GF-D8 (cell line): Measurements from ENCODE around the gene UGT8.

Experiments
- DNase-seq: peaks from one replicate; lab custom pipeline; 2025; lab: John Stamatoyannopoulos, UW

The UGT8 gene

DNA sequence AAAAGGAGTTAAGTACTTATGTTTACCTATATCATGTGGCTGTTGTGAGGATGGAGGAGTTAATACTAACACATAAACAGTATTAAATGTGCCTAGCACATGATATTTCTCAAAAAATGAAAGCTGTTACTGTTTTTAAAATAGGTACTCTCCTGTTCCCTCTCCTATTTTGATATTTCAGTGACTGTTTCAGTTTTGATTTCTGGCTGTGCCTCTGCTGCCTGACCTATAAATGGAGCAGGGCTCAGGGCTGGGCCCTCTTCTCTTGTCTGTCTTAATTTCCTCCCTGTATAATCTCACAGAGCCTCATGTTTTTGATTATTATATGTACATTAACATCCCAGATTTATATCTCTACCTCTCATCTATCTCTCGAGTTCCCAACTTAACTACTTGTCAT lies 93.3 kb downstream of the UGT8 start:
- DNase-seq: no peak

DNA sequence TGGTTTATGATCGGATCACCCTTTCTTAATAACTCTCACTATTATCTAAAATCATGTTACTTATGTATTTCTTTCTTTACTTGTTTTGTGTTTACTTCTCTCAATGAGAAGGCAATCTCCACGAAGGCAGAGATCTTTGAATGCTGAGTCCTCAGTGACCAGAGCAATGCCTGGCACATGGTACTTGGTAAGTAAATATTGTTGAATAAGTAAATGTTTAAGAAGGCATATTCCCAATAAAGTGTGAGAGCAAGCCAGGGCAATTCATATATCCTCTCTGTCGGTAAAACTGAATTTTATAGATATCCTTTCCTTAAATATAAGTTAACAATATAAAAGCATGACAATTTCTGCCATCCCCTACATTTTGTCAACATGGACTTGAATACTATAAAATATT lies 94.4 kb downstream of the UGT8 start:
- no peak for DNase-seq

DNA sequence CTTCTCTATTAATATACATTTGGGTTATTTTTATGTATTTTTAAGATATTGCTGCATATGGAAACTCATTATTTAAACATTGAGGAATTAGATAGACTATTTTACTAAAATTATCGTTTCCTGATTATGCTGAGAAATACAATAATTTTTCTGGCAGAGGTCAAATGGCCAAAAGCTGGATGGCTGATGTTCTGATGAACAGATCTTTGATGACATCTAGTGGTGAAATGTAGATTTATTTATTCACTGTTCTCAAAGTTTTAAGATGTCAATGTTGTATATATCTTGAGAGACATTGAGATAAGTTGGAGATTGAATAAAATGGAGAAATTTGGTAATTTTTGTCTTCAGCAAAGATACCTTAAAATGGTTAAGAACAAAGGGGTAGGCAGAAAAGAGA lies 96.2 kb downstream of the UGT8 start:
- DNase-seq: no peak

DNA sequence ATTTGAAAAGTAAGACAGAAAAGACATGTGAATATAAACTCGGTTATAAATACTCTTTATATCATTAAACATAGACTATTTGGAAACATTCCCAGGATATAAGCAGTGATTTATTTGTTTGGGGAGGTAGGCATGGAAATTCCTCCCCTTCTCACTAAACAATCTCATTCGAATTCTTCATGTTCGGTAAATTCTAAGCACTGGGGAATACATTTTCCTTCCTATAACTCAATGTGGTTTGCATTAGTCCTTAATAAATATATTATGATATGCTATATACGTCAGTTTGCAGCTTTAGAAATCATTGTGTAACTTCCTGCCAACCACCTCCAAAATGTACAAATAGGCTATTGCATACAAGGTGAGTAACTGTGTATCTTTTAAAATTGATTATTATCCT lies 99.6 kb downstream of the UGT8 start:
- DNase-seq: no peak

DNA sequence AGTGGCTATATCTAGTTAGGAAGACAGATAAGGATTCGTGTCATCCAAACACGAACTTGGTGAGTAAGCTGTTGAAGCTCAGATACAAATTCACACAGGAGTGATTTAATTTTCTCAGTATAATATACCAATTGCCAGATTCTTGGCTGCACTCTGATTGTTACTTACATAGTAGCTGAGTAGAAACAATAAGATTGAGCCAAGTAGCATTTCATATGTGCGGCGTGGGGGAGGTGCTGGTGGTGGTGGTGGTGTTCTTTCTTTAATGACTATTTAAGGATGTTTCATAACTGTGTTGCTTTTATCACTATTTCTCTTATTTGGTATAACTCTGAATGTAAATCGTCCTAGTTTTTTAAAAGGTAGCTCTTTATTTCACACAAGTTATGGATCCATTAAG lies 102.9 kb downstream of the UGT8 start:
- DNase-seq: no peak

DNA sequence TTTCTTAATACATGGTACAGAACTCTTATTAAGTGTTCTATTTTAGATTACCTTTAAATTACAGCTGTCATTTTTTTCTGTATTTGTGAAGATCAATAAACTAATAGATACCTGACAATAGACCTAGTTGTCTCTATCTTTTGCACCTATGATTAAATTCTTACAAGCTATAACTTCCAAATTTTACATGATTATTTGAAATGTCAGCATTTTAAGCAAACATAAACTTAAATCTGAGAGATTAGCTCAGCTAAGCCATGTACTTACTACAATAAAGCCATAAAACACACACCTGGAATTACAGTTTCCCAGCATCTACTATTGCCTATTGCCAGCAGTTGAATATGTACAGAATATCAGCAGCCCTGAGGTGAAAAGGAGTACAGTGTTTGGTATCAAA lies 118.8 kb downstream of the UGT8 start:
- DNase-seq: no peak

DNA sequence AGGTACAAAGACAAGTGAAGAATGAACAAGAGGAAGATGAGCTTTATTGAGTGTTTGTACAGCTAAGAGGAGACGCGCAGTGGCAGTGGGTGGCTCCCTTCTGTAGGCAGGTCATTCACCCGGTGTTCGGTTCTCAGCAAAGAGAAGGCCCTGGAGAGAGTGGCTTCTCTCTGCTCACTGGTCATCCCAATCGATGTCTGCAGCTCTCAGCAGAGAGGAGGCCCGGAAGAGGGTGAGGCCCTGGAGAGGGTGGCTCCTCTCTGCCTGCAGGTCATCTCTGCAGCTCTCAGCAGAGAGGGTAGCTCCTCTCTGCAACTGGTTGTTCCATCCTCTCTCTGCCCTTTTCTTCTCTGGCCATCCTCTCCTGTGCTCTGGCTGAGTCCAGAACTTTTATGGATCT lies 126.5 kb downstream of the UGT8 start:
- no peak for DNase-seq

DNA sequence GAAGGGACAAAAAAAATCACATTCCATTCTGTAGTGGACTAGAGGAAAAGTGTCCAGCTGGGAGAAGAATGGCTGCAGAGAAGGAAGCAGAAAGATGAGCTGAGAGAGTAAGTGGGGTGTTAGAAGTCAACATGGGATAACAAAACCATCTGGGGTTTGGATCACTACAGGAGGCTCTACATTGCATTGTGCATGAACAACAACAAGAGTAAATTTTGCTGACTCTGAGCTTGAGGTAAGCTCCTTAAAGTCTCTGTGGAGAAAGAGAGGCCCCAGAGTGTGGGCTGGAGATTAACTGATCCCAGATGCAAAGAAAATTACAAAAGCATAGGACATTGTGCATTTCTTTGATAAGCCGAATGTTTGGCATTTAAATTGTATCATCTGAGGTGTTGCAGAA lies 128.9 kb downstream of the UGT8 start:
- no peak for DNase-seq
